Large intestine (tissue), 12 donors: Measurements from ENCODE around the gene NIPSNAP3A. TPM values are rescaled to one million over a fixed set of nuclear protein-coding genes. Genes with fewer than 3 reads are reported as not detected.
"Not testable (repeated sequence)": the region's sequence is repeated elsewhere in the genome, so short reads cannot be mapped to it uniquely, and the experiment has no call there.

Experiments used
- DNase-seq, 2 donors: peaks; one replicate each; pipeline versions ENCODE4 v3.0.0 to v3.0.0-alpha.2; 2013
- H3K27ac ChIP-seq: one replicate; pipeline ENCODE4 v1.5.1; 2013; ENCODE audit warnings: low read length
- H3K27me3 ChIP-seq: 2 replicates; pipeline ENCODE4 v1.6.1; 2013; ENCODE audit warnings: low read length; ENCODE audit not compliant: control insufficient read depth, insufficient read depth
- H3K36me3 ChIP-seq: 2 replicates; pipeline ENCODE4 v1.6.1; 2013; ENCODE audit warnings: low read length; ENCODE audit not compliant: control insufficient read depth, insufficient read depth
- H3K4me1 ChIP-seq: one replicate; pipeline ENCODE4 v1.6.1; 2013; ENCODE audit warnings: low read length; ENCODE audit not compliant: control insufficient read depth, insufficient read depth
- H3K4me3 ChIP-seq: one replicate; pipeline ENCODE4 v1.5.1; 2013; ENCODE audit warnings: low read length
- H3K9me3 ChIP-seq: one replicate; pipeline ENCODE4 v1.6.1; 2013; ENCODE audit warnings: mild to moderate bottlenecking, low read depth, low read length, moderate library complexity; ENCODE audit not compliant: control insufficient read depth
- WGBS: methylation state at CpG from one replicate; pipeline ENCODE4 v1.1.5; 2013; ENCODE audit warnings: low lambda C conversion rate; ENCODE audit not compliant: insufficient coverage; 5-methylcytosine and 5-hydroxymethylcytosine counted together
- long read RNA-seq, 11 donors: transcript quantifications; one replicate each; lab custom pipeline, GENCODE V29; 2026
- polyA plus RNA-seq: library from polyadenylated mRNA; unstranded; fragments of 120-200 nt; gene quantifications from one replicate; pipeline ENCODE4 v1.2.1, GENCODE V29; 2013

Gene NIPSNAP3A
- 48.8 TPM for polyA plus RNA-seq
- long read RNA-seq, donor 1, transcript NIPSNAP3A-201 (6 exons, 1,633 nt): major isoform, 11 of 24 reads
- long read RNA-seq, donor 1, partial matches to known transcripts: 13 of 24 reads
- long read RNA-seq, donor 1, other reads (novel, unspliced or antisense): 0 of 24 reads
- long read RNA-seq, donor 2, transcript NIPSNAP3A-201 (6 exons, 1,633 nt): major isoform, 30 of 60 reads
- long read RNA-seq, donor 2, partial matches to known transcripts: 30 of 60 reads
- long read RNA-seq, donor 2, other reads (novel, unspliced or antisense): 0 of 60 reads
- long read RNA-seq, donor 3: 0 reads
- long read RNA-seq, donor 4, partial matches to known transcripts: 0 of 1 reads
- long read RNA-seq, donor 4, other reads (novel, unspliced or antisense): 0 of 1 reads
- long read RNA-seq, donor 5, transcript NIPSNAP3A-201 (6 exons, 1,633 nt): major isoform, 14 of 24 reads
- long read RNA-seq, donor 5, partial matches to known transcripts: 10 of 24 reads
- long read RNA-seq, donor 5, other reads (novel, unspliced or antisense): 0 of 24 reads
- long read RNA-seq, donor 6, transcript NIPSNAP3A-201 (6 exons, 1,633 nt): major isoform, 26 of 59 reads
- long read RNA-seq, donor 6, partial matches to known transcripts: 33 of 59 reads
- long read RNA-seq, donor 6, other reads (novel, unspliced or antisense): 0 of 59 reads
- long read RNA-seq, donor 7, transcript NIPSNAP3A-201 (6 exons, 1,633 nt): major isoform, 21 of 29 reads
- long read RNA-seq, donor 7, partial matches to known transcripts: 8 of 29 reads
- long read RNA-seq, donor 7, other reads (novel, unspliced or antisense): 0 of 29 reads
- long read RNA-seq, donor 8, transcript NIPSNAP3A-201 (6 exons, 1,633 nt): major isoform, 41 of 66 reads
- long read RNA-seq, donor 8, partial matches to known transcripts: 25 of 66 reads
- long read RNA-seq, donor 8, other reads (novel, unspliced or antisense): 0 of 66 reads
- long read RNA-seq, donor 9, transcript NIPSNAP3A-201 (6 exons, 1,633 nt): major isoform, 27 of 50 reads
- long read RNA-seq, donor 9, partial matches to known transcripts: 23 of 50 reads
- long read RNA-seq, donor 9, other reads (novel, unspliced or antisense): 0 of 50 reads
- long read RNA-seq, donor 10, transcript NIPSNAP3A-201 (6 exons, 1,633 nt): major isoform, 28 of 50 reads
- long read RNA-seq, donor 10, partial matches to known transcripts: 22 of 50 reads
- long read RNA-seq, donor 10, other reads (novel, unspliced or antisense): 0 of 50 reads
- long read RNA-seq, donor 11, transcript NIPSNAP3A-201 (6 exons, 1,633 nt): major isoform, 21 of 27 reads
- long read RNA-seq, donor 11, partial matches to known transcripts: 6 of 27 reads
- long read RNA-seq, donor 11, other reads (novel, unspliced or antisense): 0 of 27 reads

DNA sequence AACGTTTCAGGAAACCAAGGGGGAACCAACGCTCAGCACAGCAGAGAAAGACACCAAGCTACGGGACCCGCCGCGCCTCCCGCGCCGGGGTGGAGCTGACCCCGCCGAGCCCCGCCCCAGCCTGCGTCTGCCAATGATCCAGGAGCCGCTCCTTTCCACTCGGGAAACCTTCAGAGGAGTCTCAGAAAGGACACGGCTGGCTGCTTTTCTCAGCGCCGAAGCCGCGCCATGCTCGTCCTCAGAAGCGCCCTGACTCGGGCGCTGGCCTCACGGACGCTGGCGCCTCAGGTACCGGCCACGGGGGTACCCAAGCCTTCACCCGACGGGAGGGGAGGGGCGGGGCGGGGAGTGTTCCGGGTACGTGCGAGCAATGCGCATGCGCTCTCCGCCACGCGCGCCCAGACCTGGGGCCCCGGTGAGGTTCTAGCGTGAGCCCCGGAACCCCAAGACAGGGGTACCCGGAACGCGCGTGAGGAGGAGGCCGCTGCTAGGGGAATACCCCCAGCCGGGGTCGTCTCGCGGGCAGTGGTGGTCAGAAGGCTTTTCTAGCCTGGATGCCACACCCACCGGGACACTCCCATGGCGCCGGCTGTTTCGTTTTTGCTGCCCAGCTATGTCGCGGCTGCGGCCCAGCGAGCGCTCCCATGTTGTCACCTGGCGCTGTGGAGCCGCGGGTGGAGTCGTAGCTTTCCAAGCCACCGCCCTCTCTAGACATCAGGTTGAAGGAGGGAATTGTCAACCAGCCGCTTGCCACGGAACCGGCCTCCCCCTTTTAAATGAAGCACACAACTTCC, at the start of gene NIPSNAP3A:
TSS of gene NIPSNAP3A (plus strand) at position 119 of the 794 bp plus-strand sequence. CDS start at position 229, 110 bp downstream.
- no CpG with 5 or more reads among the region's 71 CpGs for WGBS
- no peaks in the 10 kb centered on the region for H3K27me3 ChIP-seq
- peaks cover 3% of the 10 kb centered on the region for H3K36me3 ChIP-seq

DNA sequence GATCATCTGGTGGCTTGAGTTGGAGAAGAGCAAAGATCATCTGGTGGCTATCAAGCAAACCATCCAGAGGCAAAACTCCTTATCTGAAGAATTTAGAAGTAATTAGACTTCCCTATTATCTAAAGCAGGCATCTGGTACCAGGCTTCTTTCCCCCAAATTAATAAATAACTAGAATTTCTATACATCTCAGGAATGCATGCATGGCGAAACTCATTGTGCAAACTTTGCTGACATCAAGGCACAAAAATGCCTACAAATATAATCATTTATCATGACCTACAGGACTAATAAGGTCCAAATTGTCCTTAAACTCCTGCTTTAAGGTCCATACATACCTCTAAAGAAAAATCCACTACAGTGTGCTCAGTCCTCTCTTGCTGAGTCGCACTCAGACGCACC, 47.2 kb upstream of the NIPSNAP3A start:
- H3K4me3 ChIP-seq: no peak overlapping the region
- H3K4me1 ChIP-seq: no peaks in the 10 kb centered on the region
- DNase-seq: no peak
- H3K36me3 ChIP-seq: no peaks in the 10 kb centered on the region
- WGBS: no CpG with 5 or more reads among the region's 3 CpGs
- H3K27me3 ChIP-seq: no peaks in the 10 kb centered on the region
- H3K27ac ChIP-seq: no peak overlapping the region
- H3K9me3 ChIP-seq: no peaks in the 10 kb centered on the region

More for the DNA sequence above, at the start of gene NIPSNAP3A:
- DNase-seq: peak; percentile 78 to 95
- Histone ChIP-seq H3K9me3 (no peaks in the 10 kb centered on the region), H3K4me1 (peaks cover 3% of the 10 kb centered on the region), H3K4me3 (peak within 1 kb of the TSS; percentile 96), H3K27ac (peak within 1 kb of the TSS; percentile 98)

DNA sequence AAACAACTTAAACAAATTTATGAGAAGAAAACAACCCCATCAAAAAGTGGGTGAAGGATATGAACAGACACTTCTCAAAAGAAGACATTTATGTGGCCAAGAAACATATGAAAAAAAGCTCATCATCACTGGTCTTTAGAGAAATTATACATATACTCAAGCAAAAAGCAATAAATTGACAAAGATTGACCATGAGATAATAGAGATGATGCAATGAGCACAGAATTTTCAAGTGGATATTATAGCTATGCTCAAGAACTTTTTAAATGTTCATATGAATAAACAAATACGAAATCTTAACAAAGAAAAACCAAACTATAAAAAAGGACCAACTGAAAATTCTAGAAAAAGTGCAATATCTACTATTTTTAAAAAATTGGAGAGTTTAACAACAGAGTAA, 38.7 kb upstream of the NIPSNAP3A start:
- H3K27ac ChIP-seq, H3K4me1 ChIP-seq, H3K36me3 ChIP-seq, H3K4me3 ChIP-seq, H3K9me3 ChIP-seq, DNase-seq, H3K27me3 ChIP-seq: not testable (repeated sequence)
- WGBS: 9% methylated on average over 1 of the region's 1 CpG

DNA sequence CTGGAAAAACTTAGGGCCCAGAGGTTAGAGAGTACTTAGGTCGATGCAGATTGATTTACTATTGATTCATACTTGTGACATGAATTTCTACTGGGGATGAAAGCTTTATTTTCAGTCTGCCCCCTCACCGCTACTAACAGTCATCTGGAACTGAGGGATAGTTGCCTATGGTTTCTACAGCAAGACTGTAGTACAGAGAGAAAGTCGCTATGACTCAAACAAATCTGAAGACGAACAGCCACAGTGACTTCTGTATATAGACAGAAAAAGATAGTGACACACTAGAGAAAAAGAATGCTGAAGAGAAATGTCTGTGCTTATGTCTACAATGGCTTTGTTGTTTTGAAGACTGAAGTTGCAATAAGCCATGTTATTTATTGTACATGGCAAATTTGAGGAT, 35.9 kb upstream of the NIPSNAP3A start:
- H3K9me3 ChIP-seq: no peaks in the 10 kb centered on the region
- no peaks in the 10 kb centered on the region for H3K27me3 ChIP-seq
- no peak overlapping the region for H3K4me3 ChIP-seq
- DNase-seq: no peak
- no peaks in the 10 kb centered on the region for H3K4me1 ChIP-seq
- H3K36me3 ChIP-seq: no peaks in the 10 kb centered on the region
- no CpG with 5 or more reads among the region's 4 CpGs for WGBS
- H3K27ac ChIP-seq: no peak overlapping the region

DNA sequence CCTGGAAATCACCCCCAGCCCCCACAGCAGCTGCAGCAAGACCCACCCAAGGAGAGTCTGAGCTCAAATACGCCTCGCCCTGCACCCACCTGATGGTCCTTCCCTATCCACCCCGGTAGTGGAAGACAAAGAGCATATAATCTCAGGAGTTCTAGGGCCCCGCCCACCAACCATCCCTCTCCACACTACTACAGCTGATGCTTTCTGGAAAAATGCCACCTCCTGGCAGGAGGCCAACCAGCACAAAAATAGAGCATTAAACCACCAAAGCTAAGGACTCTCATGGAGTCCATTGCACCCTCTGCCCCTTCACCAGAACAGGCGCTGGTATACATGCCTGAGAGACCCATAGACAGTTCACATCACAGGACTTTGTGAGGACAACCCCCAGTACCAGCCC, 22.5 kb upstream of the NIPSNAP3A start:
- WGBS: no CpG with 5 or more reads among the region's 5 CpGs
- H3K9me3 ChIP-seq: no peaks in the 10 kb centered on the region
- H3K27ac ChIP-seq: no peak overlapping the region
- H3K36me3 ChIP-seq: no peaks in the 10 kb centered on the region
- DNase-seq: no peak
- H3K4me1 ChIP-seq: no peaks in the 10 kb centered on the region
- H3K4me3 ChIP-seq: no peak overlapping the region
- H3K27me3 ChIP-seq: no peaks in the 10 kb centered on the region

DNA sequence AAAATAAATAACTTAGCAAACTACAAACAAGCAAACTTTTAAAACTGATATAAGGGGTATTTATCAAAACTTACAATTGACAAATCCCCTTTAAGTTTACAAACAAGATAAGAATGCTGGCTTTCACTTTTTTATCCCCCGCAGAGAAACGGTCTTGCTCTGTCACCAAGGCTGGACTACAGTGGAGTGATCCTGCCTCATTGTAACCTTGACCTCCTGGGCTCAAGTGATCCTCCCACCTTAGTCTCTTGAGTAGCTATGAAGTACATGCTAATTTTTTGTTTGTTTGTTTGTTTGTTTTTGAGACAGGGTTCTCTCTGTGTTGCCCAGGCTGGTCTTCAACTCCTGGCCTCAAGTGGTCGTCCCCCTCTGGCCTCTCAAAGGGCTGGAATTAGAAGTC, 9.0 kb upstream of the NIPSNAP3A start:
- 40% methylated on average over 1 of the region's 3 CpGs for WGBS
- H3K9me3 ChIP-seq: no peaks in the 10 kb centered on the region
- DNase-seq: no peak
- H3K4me1 ChIP-seq: no peaks in the 10 kb centered on the region
- H3K4me3 ChIP-seq: no peak overlapping the region
- H3K36me3 ChIP-seq: no peaks in the 10 kb centered on the region
- no peaks in the 10 kb centered on the region for H3K27me3 ChIP-seq
- H3K27ac ChIP-seq: no peak overlapping the region

DNA sequence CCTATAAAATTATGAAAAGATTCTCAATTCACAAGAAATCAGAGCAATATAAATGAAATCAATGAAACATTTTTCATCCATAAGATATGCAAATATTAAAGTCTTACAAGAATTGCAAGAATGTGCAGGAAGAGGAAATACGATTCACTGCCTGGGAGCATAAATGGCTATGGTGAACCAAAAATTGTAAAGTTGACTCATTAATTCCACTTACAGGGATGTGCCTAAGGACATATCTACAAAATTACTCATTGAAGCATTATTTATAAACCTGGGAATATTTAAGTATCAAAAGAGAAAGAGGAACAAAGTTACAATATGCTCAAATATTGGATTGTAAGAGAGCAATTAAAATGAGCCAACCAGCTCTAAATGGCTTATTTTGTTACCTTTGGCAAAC, 6.9 kb upstream of the NIPSNAP3A start:
- no peaks in the 10 kb centered on the region for H3K4me1 ChIP-seq
- WGBS: no CpG with 5 or more reads among the region's 1 CpG
- H3K27me3 ChIP-seq: no peaks in the 10 kb centered on the region
- no peak overlapping the region for H3K27ac ChIP-seq
- no peaks in the 10 kb centered on the region for H3K36me3 ChIP-seq
- no peak overlapping the region for H3K4me3 ChIP-seq
- no peak for DNase-seq
- no peaks in the 10 kb centered on the region for H3K9me3 ChIP-seq

DNA sequence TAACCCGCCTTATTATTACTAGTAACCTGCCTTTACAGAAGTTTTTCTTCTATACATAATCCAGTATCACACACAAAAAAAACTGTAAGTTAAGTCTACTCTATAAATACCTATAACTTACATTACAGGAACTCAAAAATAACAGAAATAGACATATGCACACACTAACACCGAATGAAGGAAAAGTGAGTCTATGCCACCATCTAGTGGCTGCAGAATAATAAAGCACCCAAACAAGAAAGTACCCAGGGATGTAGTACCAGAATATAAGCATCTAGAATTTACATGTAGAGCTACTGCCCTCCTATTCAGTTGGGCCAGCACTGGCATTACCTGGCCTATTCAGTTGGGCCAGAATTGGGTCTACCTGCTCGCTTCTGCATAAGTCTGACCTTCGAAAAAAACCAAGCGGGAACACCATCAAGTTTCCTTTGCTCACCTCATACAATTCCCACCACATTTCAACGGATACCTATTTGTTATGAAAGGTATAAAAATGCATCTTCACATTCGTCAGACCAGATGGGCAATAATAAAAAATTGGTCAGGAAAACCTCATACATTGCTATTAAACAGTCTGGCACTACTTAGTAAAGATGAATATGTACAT, 4.0 kb upstream of the NIPSNAP3A start:
- Histone ChIP-seq H3K27me3 (no peaks in the 10 kb centered on the region), H3K4me1 (no peaks in the 10 kb centered on the region), H3K9me3 (no peaks in the 10 kb centered on the region), H3K4me3 (no peak overlapping the region), H3K27ac (no peak overlapping the region), H3K36me3 (no peaks in the 10 kb centered on the region)
- WGBS: 67% methylated on average over 2 of the region's 7 CpGs
- peak; percentile 50 to 54 for DNase-seq

DNA sequence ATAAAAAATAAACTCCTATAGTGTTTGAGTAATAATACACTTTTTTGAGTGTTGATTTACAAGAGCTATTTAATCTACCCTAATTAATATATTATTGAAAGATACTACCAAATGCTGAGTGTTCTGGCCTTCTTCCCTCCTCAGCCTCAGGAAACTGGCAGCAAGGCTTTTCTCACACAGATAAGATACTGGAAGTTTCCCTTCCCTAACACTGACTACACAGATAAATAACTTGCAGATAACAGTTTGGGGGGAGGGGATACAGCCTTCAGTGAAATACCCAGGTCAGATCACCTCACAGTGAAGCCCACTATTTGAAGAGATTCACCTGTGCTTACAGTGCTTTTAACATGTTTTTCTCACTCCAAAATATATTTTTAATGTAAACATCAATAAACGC, 1.6 kb upstream of the NIPSNAP3A start:
- no peaks in the 10 kb centered on the region for H3K36me3 ChIP-seq
- no peak overlapping the region for H3K27ac ChIP-seq
- no peak for DNase-seq
- H3K4me3 ChIP-seq: no peak overlapping the region
- 38% methylated on average over 1 of the region's 1 CpG for WGBS
- no peaks in the 10 kb centered on the region for H3K9me3 ChIP-seq
- H3K4me1 ChIP-seq: peaks cover 3% of the 10 kb centered on the region
- H3K27me3 ChIP-seq: no peaks in the 10 kb centered on the region
